Astrocyte (in vitro differentiated cells and primary cell): ENCODE measurements around the gene DNAH6. TPM values are rescaled to one million over a fixed set of nuclear protein-coding genes. Genes with fewer than 3 reads are reported as not detected.
A peak's percentile ranks its signal among the peaks of the same experiment; 100 is the strongest.

Experiments used
- DNase-seq: peaks from one replicate; pipeline ENCODE4 v3.0.0-alpha.2; 2010; ENCODE audit warnings: low read depth
- FAIRE-seq: peaks from 2 replicates; lab custom pipeline; 2011; peaks lifted over from hg19 to GRCh38; lab: Jason Lieb, UNC
- H2AFZ ChIP-seq: 2 replicates; pipeline ENCODE4 v1.6.0; 2012; ENCODE audit warnings: low read depth, low read length, inconsistent platforms
- H3K27ac ChIP-seq: 2 replicates; pipeline ENCODE4 v1.5.1; 2011; ENCODE audit warnings: low read depth, low read length, inconsistent platforms
- H3K27me3 ChIP-seq: 2 replicates; pipeline ENCODE4 v1.6.0; 2011; ENCODE audit warnings: low read length, inconsistent platforms; ENCODE audit not compliant: insufficient read depth
- H3K36me3 ChIP-seq: 2 replicates; pipeline ENCODE4 v1.5.1; 2011; ENCODE audit warnings: low read length, inconsistent platforms; ENCODE audit not compliant: insufficient read depth
- H3K4me1 ChIP-seq: 2 replicates; pipeline ENCODE4 v1.5.1; 2011; ENCODE audit warnings: low read length, inconsistent platforms; ENCODE audit not compliant: insufficient read depth
- H3K4me2 ChIP-seq: 2 replicates; pipeline ENCODE4 v1.6.0; 2012; ENCODE audit warnings: low read length, inconsistent platforms
- H3K4me3 ChIP-seq: 2 replicates; pipeline ENCODE4 v1.5.1; 2011; ENCODE audit warnings: low read depth, mild to moderate bottlenecking, low read length, inconsistent platforms; ENCODE audit not compliant: insufficient read depth
- H3K79me2 ChIP-seq: 2 replicates; pipeline ENCODE4 v1.6.0; 2012; ENCODE audit warnings: mild to moderate bottlenecking, low read length, inconsistent platforms; ENCODE audit not compliant: insufficient read depth
- H3K9ac ChIP-seq: 2 replicates; pipeline ENCODE4 v1.6.0; 2012; ENCODE audit warnings: mild to moderate bottlenecking, low read length, inconsistent platforms
- H3K9me3 ChIP-seq: 2 replicates; pipeline ENCODE4 v1.5.1; 2012; ENCODE audit warnings: low read depth, mild to moderate bottlenecking, low read length, inconsistent platforms; ENCODE audit not compliant: insufficient read depth
- H4K20me1 ChIP-seq: 2 replicates; pipeline ENCODE4 v1.6.0; 2012; ENCODE audit warnings: low read length, inconsistent platforms; ENCODE audit not compliant: insufficient read depth
- H3K27ac Mint-ChIP-seq: one replicate; pipeline ENCODE4 v1.8.0; 2021; ENCODE audit warnings: mild to moderate bottlenecking, mixed read lengths; ENCODE audit not compliant: unreplicated experiment
- H3K27me3 Mint-ChIP-seq: one replicate; pipeline ENCODE4 v1.8.0; 2021; ENCODE audit warnings: low read depth, mixed read lengths; ENCODE audit not compliant: unreplicated experiment
- H3K36me3 Mint-ChIP-seq: one replicate; pipeline ENCODE4 v1.8.0; 2021; ENCODE audit warnings: low read depth, mixed read lengths; ENCODE audit not compliant: unreplicated experiment
- H3K4me1 Mint-ChIP-seq: one replicate; pipeline ENCODE4 v1.8.0; 2021; ENCODE audit warnings: low read depth, mixed read lengths; ENCODE audit not compliant: unreplicated experiment
- H3K4me3 Mint-ChIP-seq: one replicate; pipeline ENCODE4 v1.8.0; 2021; ENCODE audit warnings: mild to moderate bottlenecking, moderate library complexity, mixed read lengths; ENCODE audit not compliant: unreplicated experiment
- H3K9me3 Mint-ChIP-seq: one replicate; pipeline ENCODE4 v1.8.0; 2021; ENCODE audit warnings: mild to moderate bottlenecking, mixed read lengths; ENCODE audit not compliant: unreplicated experiment
- CTCF ChIP-seq: IDR thresholded peaks from 2 replicates; pipeline ENCODE4 v1.5.1; 2011; ENCODE audit warnings: low read depth, mild to moderate bottlenecking, inconsistent platforms, low read length, moderate library complexity; ENCODE audit not compliant: insufficient read depth
- EZH2 ChIP-seq: IDR thresholded peaks from 2 replicates; pipeline ENCODE4 v1.6.1; 2012; ENCODE audit warnings: mild to moderate bottlenecking, low read length, inconsistent platforms; ENCODE audit not compliant: insufficient read depth
- total RNA-seq: library from RNA; stranded (reverse); gene quantifications from 2 replicates; pipeline ENCODE4 v1.2.1, GENCODE V29; 2021

Gene DNAH6
- total RNA-seq, 1 donor from 2014 or later: 0.20 TPM

DNA sequence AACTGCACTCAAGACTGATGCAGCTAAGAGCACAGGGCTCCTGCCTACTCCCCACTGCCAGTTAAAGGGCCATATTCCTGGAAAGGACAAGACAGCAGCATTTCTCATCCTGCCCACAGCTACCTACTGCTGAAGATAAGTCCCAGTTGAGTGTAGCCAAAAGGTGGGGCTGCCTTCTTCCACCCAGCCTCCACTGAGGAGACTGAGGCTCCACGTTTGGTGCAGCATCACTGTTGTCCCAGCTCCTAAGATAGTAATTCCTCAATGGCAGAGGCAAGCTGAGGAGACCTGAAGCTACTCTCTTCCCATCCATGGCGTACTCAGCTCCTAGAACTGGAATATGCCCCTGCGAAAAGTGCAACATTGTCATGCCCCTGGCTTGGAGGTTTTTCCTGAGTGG lies 214.9 kb downstream of the DNAH6 start:
- Mint-ChIP-seq H3K4me1 (no peaks in the 10 kb centered on the region), H3K27me3 (peaks cover 3% of the 10 kb centered on the region), H3K4me3 (no peak overlapping the region), H3K9me3 (no peaks in the 10 kb centered on the region), H3K36me3 (no peaks in the 10 kb centered on the region), H3K27ac (no peak overlapping the region)
- no peaks in the 10 kb centered on the region for H3K79me2 ChIP-seq
- no peaks in the 10 kb centered on the region for H3K27me3 ChIP-seq
- H3K9me3 ChIP-seq: no peaks in the 10 kb centered on the region
- H3K4me1 ChIP-seq: no peaks in the 10 kb centered on the region
- no peak overlapping the region for H3K4me3 ChIP-seq
- no peak overlapping the region for H3K4me2 ChIP-seq
- H4K20me1 ChIP-seq: no peaks in the 10 kb centered on the region
- H3K9ac ChIP-seq: no peak overlapping the region
- no peak for FAIRE-seq
- DNase-seq: no peak
- TF ChIP-seq CTCF (no peak), EZH2 (no peak)
- no peak overlapping the region for H2AFZ ChIP-seq
- H3K27ac ChIP-seq: no peak overlapping the region
- H3K36me3 ChIP-seq: no peaks in the 10 kb centered on the region

DNA sequence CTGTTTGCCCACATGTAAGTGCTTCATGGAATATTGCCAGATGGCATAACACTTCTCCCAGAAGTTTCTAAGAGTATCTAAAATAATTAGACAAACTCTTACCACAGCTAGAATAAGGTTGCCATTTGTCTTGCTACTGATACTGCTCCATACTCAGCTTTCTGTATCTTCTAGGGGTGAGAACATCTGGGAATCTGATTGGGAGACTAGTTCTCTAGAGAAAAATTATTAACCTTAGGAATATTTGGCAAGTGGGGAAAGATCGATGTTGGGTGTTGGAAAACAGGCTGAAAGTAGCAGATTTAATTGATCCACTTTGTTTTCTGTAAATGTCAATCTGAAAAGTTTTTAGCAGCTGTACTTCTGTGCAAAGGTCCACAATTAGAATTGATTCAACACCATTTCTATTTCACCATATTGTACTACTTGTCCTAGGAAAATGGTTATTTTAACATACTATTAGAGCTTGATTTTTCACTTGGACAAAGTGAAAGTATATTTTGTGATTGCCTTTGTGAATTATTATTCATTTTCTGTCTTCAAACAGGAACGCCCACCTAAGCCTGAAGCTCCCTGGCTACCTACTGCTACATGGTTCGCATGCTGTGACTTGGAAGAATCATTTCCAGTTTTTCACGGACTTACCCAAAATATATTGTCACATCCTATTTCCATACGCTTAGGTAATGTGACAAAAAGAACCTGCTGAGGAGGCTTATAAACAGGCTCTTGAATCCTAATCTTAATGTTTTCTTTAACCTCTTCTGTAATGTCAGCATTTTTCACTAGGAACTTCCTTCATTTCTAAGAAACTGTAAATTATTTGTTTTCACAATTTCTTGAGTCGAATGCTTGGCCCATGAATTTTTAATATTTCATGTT lies 216.8 kb downstream of the DNAH6 start:
- Histone ChIP-seq H3K9ac (no peak overlapping the region), H3K27ac (no peak overlapping the region), H3K79me2 (no peaks in the 10 kb centered on the region), H2AFZ (no peak overlapping the region), H3K4me3 (no peak overlapping the region), H3K9me3 (no peaks in the 10 kb centered on the region), H3K36me3 (no peaks in the 10 kb centered on the region), H3K4me2 (no peak overlapping the region), H3K27me3 (no peaks in the 10 kb centered on the region), H4K20me1 (no peaks in the 10 kb centered on the region), H3K4me1 (no peaks in the 10 kb centered on the region)
- DNase-seq (no peak), FAIRE-seq (no peak)
- Mint-ChIP-seq H3K9me3 (peaks cover 3% of the 10 kb centered on the region), H3K27ac (no peak overlapping the region), H3K4me3 (no peak overlapping the region), H3K27me3 (no peaks in the 10 kb centered on the region), H3K36me3 (no peaks in the 10 kb centered on the region), H3K4me1 (no peaks in the 10 kb centered on the region)
- no peak for TF ChIP-seq EZH2
- no peak for TF ChIP-seq CTCF

DNA sequence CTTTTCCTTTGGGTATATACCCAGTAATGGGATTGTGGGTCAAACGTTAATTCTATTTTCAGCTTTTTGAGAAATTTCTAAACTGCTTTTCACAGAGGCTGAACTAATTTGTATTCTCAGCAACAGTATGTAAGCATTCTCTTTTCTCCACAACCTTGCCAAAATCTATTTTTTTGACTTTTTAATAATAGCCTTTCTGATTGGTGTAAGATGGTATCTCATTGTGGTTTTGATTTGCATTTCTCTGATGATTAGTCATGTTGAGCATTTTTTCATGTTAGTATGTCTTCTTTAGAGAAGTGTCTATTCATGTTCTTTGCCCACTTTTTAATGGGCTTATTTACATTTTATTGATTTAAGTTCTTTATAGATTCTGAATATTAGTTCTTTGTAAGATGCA lies 219.1 kb downstream of the DNAH6 start:
- H3K27me3 ChIP-seq: no peaks in the 10 kb centered on the region
- TF ChIP-seq EZH2 (no peak), CTCF (no peak)
- Mint-ChIP-seq H3K27me3 (no peaks in the 10 kb centered on the region), H3K36me3 (no peaks in the 10 kb centered on the region), H3K4me1 (no peaks in the 10 kb centered on the region), H3K4me3 (no peak overlapping the region), H3K27ac (no peak overlapping the region), H3K9me3 (peaks cover 3% of the 10 kb centered on the region)
- H3K9me3 ChIP-seq: no peaks in the 10 kb centered on the region
- H4K20me1 ChIP-seq: no peaks in the 10 kb centered on the region
- H3K4me2 ChIP-seq: no peak overlapping the region
- no peak overlapping the region for H3K9ac ChIP-seq
- no peak overlapping the region for H2AFZ ChIP-seq
- no peak overlapping the region for H3K4me3 ChIP-seq
- H3K79me2 ChIP-seq: no peaks in the 10 kb centered on the region
- H3K4me1 ChIP-seq: no peaks in the 10 kb centered on the region
- FAIRE-seq: no peak
- no peak overlapping the region for H3K27ac ChIP-seq
- no peaks in the 10 kb centered on the region for H3K36me3 ChIP-seq
- peak; percentile 38 for DNase-seq
